KMS-11 (cell line): ENCODE measurements around the gene GRID1.

Experiments
- H2AFZ ChIP-seq: fragments of 200-600 bp; sonication (generic); 2 replicates; pipeline ENCODE4 v1.6.1; 2016; ENCODE audit warnings: antibody characterized with exemption, mixed run types, low read depth
- H3K27ac ChIP-seq: fragments of 200-600 bp; sonication (generic); 2 replicates; pipeline ENCODE4 v1.6.1; 2016; ENCODE audit warnings: mild to moderate bottlenecking, mixed run types
- H3K27me3 ChIP-seq: fragments of 200-600 bp; sonication (generic); 2 replicates; pipeline ENCODE4 v1.6.1; 2017; ENCODE audit warnings: mild to moderate bottlenecking, low read depth, mixed run types, moderate library complexity; ENCODE audit not compliant: insufficient read depth
- H3K36me3 ChIP-seq: fragments of 200-600 bp; sonication (generic); 2 replicates; pipeline ENCODE4 v1.6.1; 2017; ENCODE audit warnings: mild to moderate bottlenecking, mixed run types; ENCODE audit not compliant: insufficient read depth
- H3K4me1 ChIP-seq: fragments of 200-600 bp; sonication (generic); 2 replicates; pipeline ENCODE4 v1.6.1; 2016; ENCODE audit warnings: mild to moderate bottlenecking, low read depth, mixed run types; ENCODE audit not compliant: poor library complexity, severe bottlenecking
- H3K4me2 ChIP-seq: fragments of 200-600 bp; sonication (generic); 2 replicates; pipeline ENCODE4 v1.7.0; 2016; ENCODE audit warnings: mild to moderate bottlenecking, mixed run types
- H3K4me3 ChIP-seq: fragments of 200-600 bp; sonication (generic); IDR thresholded peaks from 2 replicates; pipeline ENCODE4 v1.6.1; 2017; ENCODE audit warnings: low read depth, low read length, mixed read lengths; ENCODE audit not compliant: insufficient read depth
- H3K79me2 ChIP-seq: fragments of 200-600 bp; sonication (generic); 2 replicates; pipeline ENCODE4 v1.6.1; 2016; ENCODE audit warnings: low read depth, mixed run types; ENCODE audit not compliant: insufficient read depth
- H3K9ac ChIP-seq: fragments of 200-600 bp; sonication (generic); 2 replicates; pipeline ENCODE4 v1.6.1; 2016; ENCODE audit warnings: mild to moderate bottlenecking, mixed run types
- H4K20me1 ChIP-seq: fragments of 200-600 bp; sonication (generic); 2 replicates; pipeline ENCODE4 v1.6.1; 2016; ENCODE audit warnings: mild to moderate bottlenecking, mixed run types; ENCODE audit not compliant: insufficient read depth
- CTCF ChIP-seq: fragments of 200-600 bp; sonication (generic); conservative IDR thresholded peaks from 2 replicates; pipeline ENCODE4 v1.6.1; 2017; ENCODE audit warnings: low read depth, mild to moderate bottlenecking, antibody characterized with exemption, low read length, moderate library complexity, mixed read lengths

Gene GRID1

DNA sequence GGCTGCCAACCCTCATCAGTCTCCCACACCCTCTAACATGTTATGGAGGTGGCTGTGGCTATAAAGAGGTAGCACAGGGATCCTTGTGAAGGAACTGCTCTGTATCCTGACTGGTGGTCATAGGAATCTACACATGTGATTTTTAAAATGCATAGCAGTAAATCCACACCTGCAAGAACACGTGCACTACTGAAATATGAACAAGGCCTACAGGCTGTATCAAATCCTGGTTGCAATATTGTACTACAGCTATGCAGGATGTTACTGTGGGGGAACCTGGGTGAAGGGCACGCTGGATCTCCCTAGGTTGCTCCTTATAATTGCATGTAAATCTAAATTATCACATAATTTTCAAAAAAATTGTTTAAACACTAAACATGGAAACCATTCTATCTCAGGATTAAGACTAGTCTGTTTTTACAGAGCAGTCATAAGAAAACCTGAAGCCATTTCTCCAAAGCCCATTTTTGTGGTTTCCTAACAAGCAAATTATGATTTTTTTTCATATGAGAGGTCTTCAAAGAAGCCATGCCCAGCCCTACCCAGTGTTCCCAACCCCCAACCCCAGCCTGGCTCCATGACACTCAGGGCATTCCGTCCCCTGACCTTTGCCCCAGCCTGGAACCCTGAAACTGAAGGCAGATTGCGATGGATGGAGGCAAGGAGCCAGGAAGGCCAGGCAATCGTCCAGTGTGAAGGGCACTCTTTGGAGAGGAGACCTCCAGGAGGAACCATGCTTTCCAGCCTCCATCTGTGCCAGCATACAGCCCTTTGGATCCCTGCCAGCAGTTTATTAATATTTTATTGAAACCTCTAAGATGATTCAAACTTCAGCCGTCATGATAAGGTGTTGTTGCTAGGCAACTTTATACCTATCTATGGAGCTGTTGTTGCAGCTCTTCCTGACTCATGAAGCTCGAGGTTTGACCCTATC lies 161.0 kb downstream of the GRID1 start:
- Histone ChIP-seq H3K4me2 (no peak overlapping the region), H3K79me2 (no peaks in the 10 kb centered on the region), H3K9ac (no peak overlapping the region), H3K27ac (no peak overlapping the region), H3K4me3 (no peak overlapping the region), H2AFZ (no peak overlapping the region), H3K27me3 (no peaks in the 10 kb centered on the region), H3K4me1 (no peaks in the 10 kb centered on the region), H4K20me1 (no peaks in the 10 kb centered on the region), H3K36me3 (no peaks in the 10 kb centered on the region)
- no peak for TF ChIP-seq CTCF

DNA sequence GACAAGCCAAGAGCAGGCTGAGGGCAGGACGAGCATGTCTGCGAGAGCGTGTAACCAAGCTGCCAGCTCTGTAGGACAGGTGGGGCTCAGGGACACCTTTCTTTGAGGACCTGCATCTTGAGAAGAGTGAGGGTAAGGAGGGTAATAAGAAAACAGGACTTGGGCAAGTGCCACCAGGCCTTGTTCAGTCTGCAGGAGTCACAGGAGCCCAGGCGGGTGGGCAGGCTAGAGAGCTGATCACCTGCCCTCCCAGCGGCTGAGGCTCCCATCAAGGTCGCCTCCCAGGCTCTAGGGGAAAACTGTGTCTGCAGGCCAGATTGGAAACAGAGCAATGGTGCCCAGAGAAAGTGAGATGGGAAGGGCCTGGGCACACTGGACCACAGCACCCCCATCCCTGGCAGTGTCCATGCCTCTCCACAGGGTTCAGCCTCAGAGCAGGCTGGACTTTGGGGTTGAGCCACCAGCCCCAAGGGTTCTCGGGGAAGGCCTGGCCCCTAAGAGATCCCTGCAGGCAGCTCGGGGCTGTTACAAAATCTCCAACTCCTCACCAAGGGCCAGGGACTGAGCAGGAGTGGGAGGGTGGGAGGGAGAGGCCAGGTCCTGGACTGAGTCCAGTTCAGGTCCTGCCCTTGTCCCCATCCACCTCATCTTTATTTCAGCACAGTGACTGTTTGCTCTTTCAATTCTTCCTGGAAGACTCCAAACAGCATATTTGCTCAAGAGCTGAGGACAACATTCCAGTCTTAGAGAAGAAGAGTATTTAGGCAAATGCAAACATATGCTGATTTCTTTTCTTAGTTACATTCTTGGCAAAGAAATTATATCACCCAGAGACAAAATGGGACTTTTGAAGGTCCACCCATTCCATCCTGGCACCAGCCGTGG lies 161.9 kb downstream of the GRID1 start:
- Histone ChIP-seq H3K4me1 (no peaks in the 10 kb centered on the region), H3K36me3 (no peaks in the 10 kb centered on the region), H3K27me3 (no peaks in the 10 kb centered on the region), H2AFZ (no peak overlapping the region), H3K79me2 (no peaks in the 10 kb centered on the region), H3K4me3 (no peak overlapping the region), H3K4me2 (no peak overlapping the region), H3K9ac (no peak overlapping the region), H3K27ac (no peak overlapping the region), H4K20me1 (no peaks in the 10 kb centered on the region)
- no peak for TF ChIP-seq CTCF

DNA sequence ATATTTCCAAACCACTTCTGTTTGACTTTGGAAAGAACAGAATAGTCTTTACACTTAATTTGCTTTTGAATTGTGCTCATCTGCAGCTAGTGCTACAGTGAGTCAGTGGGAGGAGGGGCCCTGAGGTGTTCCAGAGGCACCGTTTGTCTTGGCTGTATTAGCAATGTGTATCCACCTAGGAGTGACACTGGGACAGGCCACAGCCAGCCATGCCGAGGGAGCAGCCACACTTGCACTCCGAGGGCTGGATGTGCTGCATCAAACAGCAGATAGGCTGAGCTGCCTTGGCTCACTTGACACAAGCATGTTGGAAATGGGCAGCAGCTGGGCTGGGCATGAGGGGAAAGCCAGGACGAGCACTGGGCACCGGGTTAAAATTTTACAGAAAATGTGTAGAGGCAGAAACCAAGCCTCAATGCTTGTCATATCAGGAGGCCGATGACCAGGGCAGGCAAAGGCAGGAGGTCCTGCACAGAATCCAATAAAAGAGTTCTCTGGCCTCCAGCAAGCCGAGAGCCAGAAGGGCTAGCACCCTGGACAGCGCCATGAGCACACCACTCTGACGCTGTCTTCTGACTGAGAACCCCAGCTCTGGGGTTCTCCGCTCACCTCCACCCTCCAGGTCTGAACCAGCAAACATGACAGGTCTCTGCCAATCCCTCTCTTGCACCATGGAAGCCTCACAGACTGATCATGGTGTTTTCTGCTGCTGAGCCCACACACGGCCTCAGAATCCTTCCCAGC lies 163.3 kb downstream of the GRID1 start:
- no peaks in the 10 kb centered on the region for H3K27me3 ChIP-seq
- H3K4me2 ChIP-seq, result no peak overlapping the region
- no peak overlapping the region for H2AFZ ChIP-seq
- TF ChIP-seq CTCF, result no peak
- H3K4me3 ChIP-seq, result no peak overlapping the region
- H3K4me1 ChIP-seq, result no peaks in the 10 kb centered on the region
- H4K20me1 ChIP-seq, result no peaks in the 10 kb centered on the region
- H3K79me2 ChIP-seq, result no peaks in the 10 kb centered on the region
- no peak overlapping the region for H3K9ac ChIP-seq
- no peak overlapping the region for H3K27ac ChIP-seq
- H3K36me3 ChIP-seq, result no peaks in the 10 kb centered on the region

DNA sequence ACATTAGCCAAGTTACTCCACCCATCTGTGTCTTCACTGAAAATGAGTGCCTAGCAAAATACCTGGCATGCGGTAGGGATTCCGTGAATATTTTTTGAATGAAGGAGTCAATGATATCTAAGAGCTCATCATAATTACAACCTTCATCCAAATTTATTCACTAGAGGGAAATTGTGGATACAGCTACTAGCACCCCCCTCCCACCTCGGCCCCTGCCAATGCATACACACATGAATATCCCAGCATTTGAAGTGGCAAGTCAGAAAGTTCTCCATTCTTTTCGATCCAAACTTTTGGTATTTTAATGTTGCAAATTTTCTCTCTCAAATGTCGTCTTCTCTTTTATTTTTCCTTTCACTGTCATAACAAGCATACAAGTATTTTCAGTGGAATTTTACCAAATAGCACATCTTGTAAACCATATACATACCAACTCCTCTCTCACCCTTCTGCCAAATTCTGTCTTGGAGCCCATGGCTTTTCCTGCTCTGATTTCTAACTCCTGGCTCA lies 164.3 kb downstream of the GRID1 start:
- no peaks in the 10 kb centered on the region for H3K4me1 ChIP-seq
- no peak overlapping the region for H2AFZ ChIP-seq
- no peaks in the 10 kb centered on the region for H3K79me2 ChIP-seq
- no peak for TF ChIP-seq CTCF
- H3K36me3 ChIP-seq, result no peaks in the 10 kb centered on the region
- H3K4me3 ChIP-seq, result no peak overlapping the region
- H4K20me1 ChIP-seq, result no peaks in the 10 kb centered on the region
- H3K27ac ChIP-seq, result no peak overlapping the region
- H3K27me3 ChIP-seq, result no peaks in the 10 kb centered on the region
- H3K9ac ChIP-seq, result no peak overlapping the region
- no peak overlapping the region for H3K4me2 ChIP-seq
